HepG2 (cell line): ENCODE measurements around the gene TEX19. TPM values are rescaled to one million over a fixed set of nuclear protein-coding genes. Genes with fewer than 3 reads are reported as not detected.

Experiments used
- HNRNPK ChIP-seq: fragments of 200-400 bp; formaldehyde crosslinking; IDR thresholded peaks from 2 replicates; pipeline ENCODE4 v1.6.1; 2018; ENCODE audit warnings: low read length, low read depth, moderate library complexity, mild to moderate bottlenecking; ENCODE audit not compliant: poor library complexity, severe bottlenecking
- JUNB ChIP-seq: sonication (generic); formaldehyde crosslinking; IDR thresholded peaks from 2 replicates; pipeline ENCODE4 v1.8.0; 2022; ENCODE audit warnings: missing genetic modification reagents, mild to moderate bottlenecking, borderline replicate concordance
- PRMT3 ChIP-seq: sonication (generic); formaldehyde crosslinking; IDR thresholded peaks from 2 replicates; pipeline ENCODE4 v1.8.1; 2022; ENCODE audit warnings: low read depth, mild to moderate bottlenecking, moderate library complexity, missing genetic modification reagents, borderline replicate concordance
- ZKSCAN5 ChIP-seq: sonication (generic); formaldehyde crosslinking; IDR thresholded peaks from 2 replicates; pipeline ENCODE4 v1.5.1; 2020; ENCODE audit warnings: mild to moderate bottlenecking, missing genetic modification reagents
- ZNF441 ChIP-seq: sonication (generic); formaldehyde crosslinking; IDR thresholded peaks from 2 replicates; pipeline ENCODE4 v1.7.0; 2021; ENCODE audit warnings: missing genetic modification reagents, borderline replicate concordance
- ZNF776 ChIP-seq: sonication (generic); formaldehyde crosslinking; IDR thresholded peaks from 2 replicates; pipeline ENCODE4 v1.4.0; 2020; ENCODE audit warnings: mild to moderate bottlenecking, missing genetic modification reagents
- ZNF841 ChIP-seq: sonication (generic); formaldehyde crosslinking; IDR thresholded peaks from 2 replicates; pipeline ENCODE4 v1.8.1; 2023; ENCODE audit warnings: missing genetic modification reagents, borderline replicate concordance
- polyA plus RNA-seq, 8 experiments: library from polyadenylated mRNA; depleted of rRNA in 3 of 8; stranded (reverse) in 7 of 8; unstranded in 1 of 8; fragments of >200 nt; fragmentation: Illumina TruSeq in 4 of 8; extraction: Trizol in 4 of 8; gene quantifications; 2 replicates each; pipeline versions ENCODE4 v1.2.1 to v1.2.3, GENCODE V29; 2011 to 2016; ENCODE audit warnings: low read depth in 4 of 8, missing spikeins in 1 of 8, mixed read lengths in 1 of 8; ENCODE audit not compliant: insufficient read depth in 1 of 8
- total RNA-seq, 5 experiments: library from RNA; depleted of rRNA; stranded (reverse); fragments of >200 nt; fragmentation: Illumina TruSeq; extraction: Trizol; gene quantifications; 2 replicates each; pipeline ENCODE4 v1.2.3, GENCODE V29; 2016; ENCODE audit warnings: low read depth in 1 of 5
- TF ChIP-seq, protein P1 (sequence below): sonication (generic); formaldehyde crosslinking; IDR thresholded peaks from 2 replicates; pipeline ENCODE4 v1.5.1; 2020; ENCODE audit warnings: mild to moderate bottlenecking, missing genetic modification reagents, borderline replicate concordance
- TF ChIP-seq, protein P2 (sequence below): sonication (generic); formaldehyde crosslinking; IDR thresholded peaks from 2 replicates; pipeline ENCODE4 v1.4.0; 2020; ENCODE audit warnings: missing genetic modification reagents, borderline replicate concordance
- TF ChIP-seq, protein P3 (sequence below): sonication (generic); formaldehyde crosslinking; IDR thresholded peaks from 2 replicates; pipeline ENCODE4 v1.5.1; 2020; ENCODE audit warnings: missing genetic modification reagents, mild to moderate bottlenecking, borderline replicate concordance
- TF ChIP-seq, protein P4 (sequence below): IDR thresholded peaks from 2 replicates; pipeline ENCODE4 v1.6.1; 2016; ENCODE audit warnings: mild to moderate bottlenecking, missing biosample characterization, missing genetic modification reagents
- TF ChIP-seq, protein P5 (sequence below): sonication (generic); formaldehyde crosslinking; IDR thresholded peaks from 2 replicates; pipeline ENCODE4 v1.5.1; 2020; ENCODE audit warnings: mild to moderate bottlenecking, missing genetic modification reagents, moderate library complexity

Gene TEX19
- total and polyA plus RNA-seq, 2 of the 13 experiments (the other 11 are each of a cell fraction or from before 2014, with no cell fraction given): 1.3 to 6.0 TPM

DNA sequence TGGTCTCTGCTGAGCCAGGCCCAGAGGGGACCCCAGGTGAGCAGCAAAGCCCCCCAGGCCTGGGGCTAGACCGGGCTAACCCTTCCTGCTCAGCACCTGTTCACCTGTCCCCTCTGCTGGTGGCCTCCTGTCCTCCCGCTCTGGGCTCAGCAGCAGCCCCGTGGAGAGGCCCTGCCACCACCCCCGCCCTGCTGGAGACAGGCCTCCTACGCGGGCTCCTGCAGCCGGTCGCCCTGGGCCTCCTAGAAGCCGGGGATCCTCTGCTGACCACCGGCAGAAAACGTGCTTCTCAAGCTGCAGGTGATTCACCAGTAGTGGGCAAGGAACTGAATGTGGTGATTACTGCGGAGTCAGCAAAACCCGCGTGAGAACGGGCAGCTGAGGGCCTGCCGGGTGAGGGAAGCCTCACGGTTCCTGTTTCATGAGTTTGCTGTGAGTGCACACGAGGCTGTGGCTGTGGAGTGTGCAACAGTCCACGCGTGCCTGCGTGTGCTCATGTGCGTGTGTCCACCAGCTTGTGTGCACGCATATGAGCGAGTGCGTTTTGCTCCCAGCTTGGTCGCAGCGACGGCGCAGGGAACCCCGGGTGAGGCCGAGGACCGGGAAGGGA is 26.3 kb upstream of the TEX19 start (continued):
- TF ChIP-seq, protein P1, sequence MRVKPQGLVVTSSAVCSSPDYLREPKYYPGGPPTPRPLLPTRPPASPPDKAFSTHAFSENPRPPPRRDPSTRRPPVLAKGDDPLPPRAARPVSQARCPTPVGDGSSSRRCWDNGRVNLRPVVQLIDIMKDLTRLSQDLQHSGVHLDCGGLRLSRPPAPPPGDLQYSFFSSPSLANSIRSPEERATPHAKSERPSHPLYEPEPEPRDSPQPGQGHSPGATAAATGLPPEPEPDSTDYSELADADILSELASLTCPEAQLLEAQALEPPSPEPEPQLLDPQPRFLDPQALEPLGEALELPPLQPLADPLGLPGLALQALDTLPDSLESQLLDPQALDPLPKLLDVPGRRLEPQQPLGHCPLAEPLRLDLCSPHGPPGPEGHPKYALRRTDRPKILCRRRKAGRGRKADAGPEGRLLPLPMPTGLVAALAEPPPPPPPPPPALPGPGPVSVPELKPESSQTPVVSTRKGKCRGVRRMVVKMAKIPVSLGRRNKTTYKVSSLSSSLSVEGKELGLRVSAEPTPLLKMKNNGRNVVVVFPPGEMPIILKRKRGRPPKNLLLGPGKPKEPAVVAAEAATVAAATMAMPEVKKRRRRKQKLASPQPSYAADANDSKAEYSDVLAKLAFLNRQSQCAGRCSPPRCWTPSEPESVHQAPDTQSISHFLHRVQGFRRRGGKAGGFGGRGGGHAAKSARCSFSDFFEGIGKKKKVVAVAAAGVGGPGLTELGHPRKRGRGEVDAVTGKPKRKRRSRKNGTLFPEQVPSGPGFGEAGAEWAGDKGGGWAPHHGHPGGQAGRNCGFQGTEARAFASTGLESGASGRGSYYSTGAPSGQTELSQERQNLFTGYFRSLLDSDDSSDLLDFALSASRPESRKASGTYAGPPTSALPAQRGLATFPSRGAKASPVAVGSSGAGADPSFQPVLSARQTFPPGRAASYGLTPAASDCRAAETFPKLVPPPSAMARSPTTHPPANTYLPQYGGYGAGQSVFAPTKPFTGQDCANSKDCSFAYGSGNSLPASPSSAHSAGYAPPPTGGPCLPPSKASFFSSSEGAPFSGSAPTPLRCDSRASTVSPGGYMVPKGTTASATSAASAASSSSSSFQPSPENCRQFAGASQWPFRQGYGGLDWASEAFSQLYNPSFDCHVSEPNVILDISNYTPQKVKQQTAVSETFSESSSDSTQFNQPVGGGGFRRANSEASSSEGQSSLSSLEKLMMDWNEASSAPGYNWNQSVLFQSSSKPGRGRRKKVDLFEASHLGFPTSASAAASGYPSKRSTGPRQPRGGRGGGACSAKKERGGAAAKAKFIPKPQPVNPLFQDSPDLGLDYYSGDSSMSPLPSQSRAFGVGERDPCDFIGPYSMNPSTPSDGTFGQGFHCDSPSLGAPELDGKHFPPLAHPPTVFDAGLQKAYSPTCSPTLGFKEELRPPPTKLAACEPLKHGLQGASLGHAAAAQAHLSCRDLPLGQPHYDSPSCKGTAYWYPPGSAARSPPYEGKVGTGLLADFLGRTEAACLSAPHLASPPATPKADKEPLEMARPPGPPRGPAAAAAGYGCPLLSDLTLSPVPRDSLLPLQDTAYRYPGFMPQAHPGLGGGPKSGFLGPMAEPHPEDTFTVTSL: no peak
- TF ChIP-seq, protein P2, sequence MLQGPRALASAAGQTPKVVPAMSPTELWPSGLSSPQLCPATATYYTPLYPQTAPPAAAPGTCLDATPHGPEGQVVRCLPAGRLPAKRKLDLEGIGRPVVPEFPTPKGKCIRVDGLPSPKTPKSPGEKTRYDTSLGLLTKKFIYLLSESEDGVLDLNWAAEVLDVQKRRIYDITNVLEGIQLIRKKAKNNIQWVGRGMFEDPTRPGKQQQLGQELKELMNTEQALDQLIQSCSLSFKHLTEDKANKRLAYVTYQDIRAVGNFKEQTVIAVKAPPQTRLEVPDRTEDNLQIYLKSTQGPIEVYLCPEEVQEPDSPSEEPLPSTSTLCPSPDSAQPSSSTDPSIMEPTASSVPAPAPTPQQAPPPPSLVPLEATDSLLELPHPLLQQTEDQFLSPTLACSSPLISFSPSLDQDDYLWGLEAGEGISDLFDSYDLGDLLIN (CRISPR knock-in tag): no peak
- TF ChIP-seq, protein P3, sequence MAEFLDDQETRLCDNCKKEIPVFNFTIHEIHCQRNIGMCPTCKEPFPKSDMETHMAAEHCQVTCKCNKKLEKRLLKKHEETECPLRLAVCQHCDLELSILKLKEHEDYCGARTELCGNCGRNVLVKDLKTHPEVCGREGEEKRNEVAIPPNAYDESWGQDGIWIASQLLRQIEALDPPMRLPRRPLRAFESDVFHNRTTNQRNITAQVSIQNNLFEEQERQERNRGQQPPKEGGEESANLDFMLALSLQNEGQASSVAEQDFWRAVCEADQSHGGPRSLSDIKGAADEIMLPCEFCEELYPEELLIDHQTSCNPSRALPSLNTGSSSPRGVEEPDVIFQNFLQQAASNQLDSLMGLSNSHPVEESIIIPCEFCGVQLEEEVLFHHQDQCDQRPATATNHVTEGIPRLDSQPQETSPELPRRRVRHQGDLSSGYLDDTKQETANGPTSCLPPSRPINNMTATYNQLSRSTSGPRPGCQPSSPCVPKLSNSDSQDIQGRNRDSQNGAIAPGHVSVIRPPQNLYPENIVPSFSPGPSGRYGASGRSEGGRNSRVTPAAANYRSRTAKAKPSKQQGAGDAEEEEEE: no peak
- TF ChIP-seq, protein P4, sequence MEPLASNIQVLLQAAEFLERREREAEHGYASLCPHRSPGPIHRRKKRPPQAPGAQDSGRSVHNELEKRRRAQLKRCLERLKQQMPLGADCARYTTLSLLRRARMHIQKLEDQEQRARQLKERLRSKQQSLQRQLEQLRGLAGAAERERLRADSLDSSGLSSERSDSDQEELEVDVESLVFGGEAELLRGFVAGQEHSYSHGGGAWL (CRISPR knock-in tag): no peak
- TF ChIP-seq ZKSCAN5 (CRISPR knock-in tag) (no peak), HNRNPK (no peak), JUNB (CRISPR knock-in tag) (no peak), PRMT3 (no peak), ZNF841 (CRISPR knock-in tag) (no peak), ZNF441 (CRISPR knock-in tag) (no peak), ZNF776 (no peak)
- TF ChIP-seq, protein P5, sequence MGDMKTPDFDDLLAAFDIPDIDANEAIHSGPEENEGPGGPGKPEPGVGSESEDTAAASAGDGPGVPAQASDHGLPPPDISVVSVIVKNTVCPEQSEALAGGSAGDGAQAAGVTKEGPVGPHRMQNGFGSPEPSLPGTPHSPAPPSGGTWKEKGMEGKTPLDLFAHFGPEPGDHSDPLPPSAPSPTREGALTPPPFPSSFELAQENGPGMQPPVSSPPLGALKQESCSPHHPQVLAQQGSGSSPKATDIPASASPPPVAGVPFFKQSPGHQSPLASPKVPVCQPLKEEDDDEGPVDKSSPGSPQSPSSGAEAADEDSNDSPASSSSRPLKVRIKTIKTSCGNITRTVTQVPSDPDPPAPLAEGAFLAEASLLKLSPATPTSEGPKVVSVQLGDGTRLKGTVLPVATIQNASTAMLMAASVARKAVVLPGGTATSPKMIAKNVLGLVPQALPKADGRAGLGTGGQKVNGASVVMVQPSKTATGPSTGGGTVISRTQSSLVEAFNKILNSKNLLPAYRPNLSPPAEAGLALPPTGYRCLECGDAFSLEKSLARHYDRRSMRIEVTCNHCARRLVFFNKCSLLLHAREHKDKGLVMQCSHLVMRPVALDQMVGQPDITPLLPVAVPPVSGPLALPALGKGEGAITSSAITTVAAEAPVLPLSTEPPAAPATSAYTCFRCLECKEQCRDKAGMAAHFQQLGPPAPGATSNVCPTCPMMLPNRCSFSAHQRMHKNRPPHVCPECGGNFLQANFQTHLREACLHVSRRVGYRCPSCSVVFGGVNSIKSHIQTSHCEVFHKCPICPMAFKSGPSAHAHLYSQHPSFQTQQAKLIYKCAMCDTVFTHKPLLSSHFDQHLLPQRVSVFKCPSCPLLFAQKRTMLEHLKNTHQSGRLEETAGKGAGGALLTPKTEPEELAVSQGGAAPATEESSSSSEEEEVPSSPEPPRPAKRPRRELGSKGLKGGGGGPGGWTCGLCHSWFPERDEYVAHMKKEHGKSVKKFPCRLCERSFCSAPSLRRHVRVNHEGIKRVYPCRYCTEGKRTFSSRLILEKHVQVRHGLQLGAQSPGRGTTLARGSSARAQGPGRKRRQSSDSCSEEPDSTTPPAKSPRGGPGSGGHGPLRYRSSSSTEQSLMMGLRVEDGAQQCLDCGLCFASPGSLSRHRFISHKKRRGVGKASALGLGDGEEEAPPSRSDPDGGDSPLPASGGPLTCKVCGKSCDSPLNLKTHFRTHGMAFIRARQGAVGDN (CRISPR knock-in tag): peak; percentile 83
